Neural cell (in vitro differentiated cells): ENCODE measurements around the gene DCST1.
A peak's percentile ranks its signal among the peaks of the same experiment; 100 is the strongest.

Experiments used
- EZH2 ChIP-seq: fragments of 200-600, 300-800 bp; shearing (Covaris generic), sonication (generic); IDR thresholded peaks from 2 replicates; pipeline ENCODE4 v1.6.1; 2014; ENCODE audit warnings: antibody characterized with exemption, low read length, borderline replicate concordance, mild to moderate bottlenecking; ENCODE audit not compliant: insufficient read depth, poor library complexity, severe bottlenecking
- POLR2AphosphoS5 ChIP-seq: IDR thresholded peaks from 2 replicates; pipeline ENCODE4 v1.6.1; 2012
- RAD21 ChIP-seq: fragments of 450-650 bp; conservative IDR thresholded peaks from 2 replicates; pipeline ENCODE4 v1.6.1; 2014; ENCODE audit warnings: antibody characterized with exemption, mild to moderate bottlenecking, moderate library complexity
- TAF1 ChIP-seq: IDR thresholded peaks from 2 replicates; pipeline ENCODE4 v1.6.1; 2012; ENCODE audit warnings: low read depth
- TF ChIP-seq, protein P1 (sequence below): fragments of 450-650 bp; IDR thresholded peaks from 2 replicates; pipeline ENCODE4 v1.5.1; 2014; ENCODE audit warnings: antibody characterized with exemption, mild to moderate bottlenecking, moderate library complexity; ENCODE audit not compliant: poor library complexity, severe bottlenecking

DNA sequence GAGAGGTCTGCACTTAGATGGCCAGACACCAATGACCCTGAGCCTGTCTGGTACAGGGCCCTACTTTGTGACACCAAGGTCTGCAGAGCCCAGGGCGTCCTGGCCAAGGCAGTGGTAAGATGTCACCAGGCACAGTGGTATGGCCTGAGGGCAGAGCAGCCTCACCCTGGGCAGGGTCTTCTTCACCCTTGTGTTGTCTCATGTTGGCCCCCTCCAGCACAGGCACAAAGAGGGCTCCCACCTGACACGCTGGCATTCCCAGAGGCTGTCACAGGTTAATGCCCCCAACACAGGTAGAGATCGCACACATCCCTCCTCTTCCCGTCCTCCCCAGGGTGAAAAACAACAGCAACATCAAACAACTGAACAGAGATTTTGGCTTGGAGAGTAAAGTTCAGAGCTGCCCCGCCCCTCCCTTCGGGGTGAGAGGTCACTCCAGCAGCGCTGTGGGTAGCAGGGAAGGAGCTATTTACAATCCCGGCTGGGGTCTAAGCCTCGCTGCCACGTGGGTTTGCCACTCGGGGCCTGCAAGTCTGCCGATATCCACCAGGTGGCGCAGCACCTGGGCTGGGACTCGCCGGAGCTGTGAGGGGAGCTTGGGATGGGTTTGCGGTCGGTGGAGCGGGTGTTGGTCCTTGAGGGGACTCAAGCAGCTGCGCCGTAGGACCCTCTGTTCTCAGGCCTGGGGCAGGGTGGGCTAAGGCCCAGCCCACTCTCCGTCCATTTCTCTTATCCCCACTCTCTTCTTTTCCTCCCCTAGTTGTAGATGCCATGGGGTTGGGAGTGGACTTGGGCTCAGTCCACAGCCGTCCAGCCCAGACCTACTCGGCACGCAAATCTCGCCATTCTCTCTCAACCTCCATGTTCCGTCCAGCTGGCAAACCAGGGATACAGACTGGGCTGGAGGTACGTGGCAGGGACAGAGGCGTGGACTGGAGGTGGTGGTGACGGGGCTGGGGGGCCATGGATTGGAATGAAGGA lies 57.7 kb downstream of the DCST1 start:
- TF ChIP-seq, protein P1, sequence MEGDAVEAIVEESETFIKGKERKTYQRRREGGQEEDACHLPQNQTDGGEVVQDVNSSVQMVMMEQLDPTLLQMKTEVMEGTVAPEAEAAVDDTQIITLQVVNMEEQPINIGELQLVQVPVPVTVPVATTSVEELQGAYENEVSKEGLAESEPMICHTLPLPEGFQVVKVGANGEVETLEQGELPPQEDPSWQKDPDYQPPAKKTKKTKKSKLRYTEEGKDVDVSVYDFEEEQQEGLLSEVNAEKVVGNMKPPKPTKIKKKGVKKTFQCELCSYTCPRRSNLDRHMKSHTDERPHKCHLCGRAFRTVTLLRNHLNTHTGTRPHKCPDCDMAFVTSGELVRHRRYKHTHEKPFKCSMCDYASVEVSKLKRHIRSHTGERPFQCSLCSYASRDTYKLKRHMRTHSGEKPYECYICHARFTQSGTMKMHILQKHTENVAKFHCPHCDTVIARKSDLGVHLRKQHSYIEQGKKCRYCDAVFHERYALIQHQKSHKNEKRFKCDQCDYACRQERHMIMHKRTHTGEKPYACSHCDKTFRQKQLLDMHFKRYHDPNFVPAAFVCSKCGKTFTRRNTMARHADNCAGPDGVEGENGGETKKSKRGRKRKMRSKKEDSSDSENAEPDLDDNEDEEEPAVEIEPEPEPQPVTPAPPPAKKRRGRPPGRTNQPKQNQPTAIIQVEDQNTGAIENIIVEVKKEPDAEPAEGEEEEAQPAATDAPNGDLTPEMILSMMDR, result peak; percentile 86
- no peak for TF ChIP-seq EZH2
- TF ChIP-seq POLR2AphosphoS5, result no peak
- no peak for TF ChIP-seq TAF1
- peak; percentile 76 for TF ChIP-seq RAD21
